Erythroblast (primary cell): ENCODE results near the gene ZNF467.

Experiments
- GATA1 ChIP-seq: IDR thresholded peaks from 2 replicates; pipeline ENCODE4 v1.6.1; 2011; ENCODE audit warnings: low read depth, mild to moderate bottlenecking, control low read depth, low read length, moderate library complexity
- POLR2A ChIP-seq: IDR thresholded peaks from 2 replicates; pipeline ENCODE4 v1.6.1; 2011; ENCODE audit warnings: mild to moderate bottlenecking, low read length

GRCh38 chr7:149720372-149721083, 52.9 kb downstream of the ZNF467 start:
- no peak for TF ChIP-seq POLR2A
- no peak for TF ChIP-seq GATA1
